HG03520 (cell line): Measurements from ENCODE around the gene KDM2B.

Experiments used
- ATAC-seq: cut with Tn5 transposase; IDR thresholded peaks from one replicate; pipeline ENCODE4 v1.9.1; 2021; ENCODE audit warnings: mild to moderate bottlenecking, moderate library complexity; ENCODE audit not compliant: unreplicated experiment

Gene KDM2B

GRCh38 chr12:121532503-121533393, 48.1 kb downstream of the KDM2B start:
- no peak for ATAC-seq

- ATAC-seq: no peak
Observed at GRCh38 chr12:121531356-121531750, 49.5 kb downstream of the KDM2B start.

GRCh38 chr12:121530600-121531355, 50.0 kb downstream of the KDM2B start:
- ATAC-seq: no peak

DNA sequence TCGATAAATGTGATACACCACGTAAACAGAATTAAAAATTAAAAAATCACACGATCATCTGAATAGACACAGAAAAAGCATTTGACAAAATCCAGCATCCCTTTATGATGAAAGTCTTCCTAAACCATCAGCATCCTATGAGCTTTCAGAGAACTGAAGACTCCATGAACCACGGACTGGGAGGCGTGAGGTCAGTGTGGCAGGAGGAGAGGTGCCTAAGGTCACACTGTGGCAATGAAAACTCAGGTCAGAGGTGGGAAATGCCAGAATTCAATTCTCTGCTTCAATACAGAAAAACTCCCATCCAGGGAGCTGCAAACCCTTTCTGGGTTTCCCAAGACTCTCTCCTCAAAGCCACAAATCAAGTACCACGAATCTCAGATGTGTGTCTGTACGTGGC, 51.6 kb downstream of the KDM2B start:
- ATAC-seq: no peak

GRCh38 chr12:121525411-121525810, 55.4 kb downstream of the KDM2B start:
- no peak for ATAC-seq

- ATAC-seq: no peak
Observed at GRCh38 chr12:121524196-121524916, 56.5 kb downstream of the KDM2B start.

DNA sequence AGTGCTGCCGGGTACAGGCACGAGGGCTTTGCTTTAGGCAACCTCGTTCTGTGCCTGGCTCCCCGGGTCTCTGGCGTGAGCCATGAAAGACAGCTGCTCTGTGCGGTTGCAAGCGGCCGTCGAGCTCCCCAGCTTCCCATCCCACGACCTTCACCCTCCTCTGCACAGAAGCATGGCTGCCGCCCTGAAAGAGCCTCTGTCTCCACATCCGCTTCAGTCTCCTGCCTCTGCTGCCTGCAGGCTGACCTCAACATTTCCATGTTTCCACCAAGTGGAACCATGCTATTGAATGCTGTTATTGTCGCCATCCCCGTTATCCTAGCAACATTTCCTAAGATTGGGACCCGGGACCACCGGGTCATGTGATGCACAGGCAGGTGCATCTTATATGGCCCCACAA, 57.1 kb downstream of the KDM2B start:
- ATAC-seq: no peak

DNA sequence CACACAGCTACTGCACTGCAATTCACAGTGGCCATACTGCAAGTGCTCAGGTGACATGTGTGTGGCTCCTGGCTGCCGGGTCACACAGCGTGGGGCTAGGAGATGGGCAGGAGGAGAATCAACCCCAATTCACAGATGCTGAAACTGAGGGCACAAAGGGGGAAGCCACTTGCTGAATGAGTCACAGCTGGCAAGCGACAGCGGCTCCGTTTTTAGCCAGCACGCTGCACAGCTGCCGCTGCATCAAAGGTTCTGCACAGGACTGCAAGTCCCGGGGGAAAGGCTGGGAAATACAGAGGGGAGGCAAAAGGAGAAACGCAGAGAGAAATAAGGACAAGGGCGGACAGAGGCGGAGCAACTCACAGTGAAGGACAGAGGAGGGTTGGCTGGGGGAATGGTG, 57.9 kb downstream of the KDM2B start:
- no peak for ATAC-seq

DNA sequence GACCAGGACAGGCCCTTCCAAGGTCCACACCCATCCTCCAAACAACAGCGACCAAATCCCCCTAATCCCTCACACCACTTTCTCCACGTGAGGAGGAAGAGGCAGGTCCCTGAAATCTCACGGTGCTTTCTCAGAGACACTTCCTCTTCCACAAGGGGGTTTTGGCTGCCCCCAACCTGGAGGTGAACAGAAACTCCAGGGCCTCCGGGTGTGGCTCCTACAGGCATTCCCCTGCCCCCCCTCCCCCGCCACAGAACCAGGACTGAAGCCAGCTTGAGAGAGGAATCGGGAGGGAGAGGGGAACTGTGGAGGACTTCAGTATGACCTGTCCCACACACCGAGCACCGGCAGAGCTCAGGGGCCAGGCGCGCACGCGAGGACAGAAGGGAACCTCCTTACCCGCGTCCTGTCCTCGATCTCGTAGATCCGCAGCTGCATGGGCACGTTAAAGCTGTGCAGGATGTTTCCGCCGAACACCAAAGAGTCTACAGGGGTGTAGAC, 60.2 kb downstream of the KDM2B start:
- ATAC-seq: no peak

- no peak for ATAC-seq
Observed at GRCh38 chr12:121520119-121520518, 60.7 kb downstream of the KDM2B start.

DNA sequence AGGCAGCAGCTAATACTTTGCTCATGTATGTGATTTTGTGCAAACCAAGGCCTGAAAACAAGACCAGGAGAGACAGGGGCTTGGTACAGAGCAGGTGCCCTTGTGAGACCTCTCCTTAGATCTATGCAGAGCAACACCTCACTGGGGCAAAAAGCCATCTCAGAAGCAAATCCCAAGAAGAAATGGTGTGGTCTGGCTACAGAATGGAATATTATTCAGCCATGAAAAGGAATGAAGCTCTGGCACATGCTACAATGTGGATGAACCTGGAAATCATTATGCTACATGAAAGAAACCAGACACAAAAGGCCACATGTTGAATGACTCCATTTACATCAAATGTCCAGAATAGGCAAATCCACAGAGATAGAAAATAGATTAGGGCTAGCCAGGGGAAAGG, 61.6 kb downstream of the KDM2B start:
- no peak for ATAC-seq

DNA sequence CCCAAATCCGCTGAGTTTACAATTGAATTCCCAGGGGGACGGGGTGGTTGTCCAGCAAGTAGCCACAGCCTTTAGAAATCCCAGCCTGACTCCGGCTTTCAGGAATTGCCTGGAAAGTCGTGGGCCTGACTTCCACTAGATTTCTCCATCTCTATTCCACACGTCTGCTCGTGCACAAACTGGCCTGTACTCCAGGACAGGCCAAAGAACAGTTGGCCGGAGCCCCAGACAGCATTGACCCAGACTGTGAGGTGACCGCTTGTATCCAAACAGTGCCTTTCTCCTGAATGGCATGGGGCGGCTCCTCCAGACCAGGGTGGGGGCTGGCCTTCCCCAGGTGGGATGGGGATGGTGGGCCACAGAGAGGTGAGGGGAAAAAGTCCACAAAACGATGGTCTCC, 62.2 kb downstream of the KDM2B start:
- ATAC-seq: no peak

- ATAC-seq: no peak
Observed at GRCh38 chr12:121516437-121517011, 64.3 kb downstream of the KDM2B start.

DNA sequence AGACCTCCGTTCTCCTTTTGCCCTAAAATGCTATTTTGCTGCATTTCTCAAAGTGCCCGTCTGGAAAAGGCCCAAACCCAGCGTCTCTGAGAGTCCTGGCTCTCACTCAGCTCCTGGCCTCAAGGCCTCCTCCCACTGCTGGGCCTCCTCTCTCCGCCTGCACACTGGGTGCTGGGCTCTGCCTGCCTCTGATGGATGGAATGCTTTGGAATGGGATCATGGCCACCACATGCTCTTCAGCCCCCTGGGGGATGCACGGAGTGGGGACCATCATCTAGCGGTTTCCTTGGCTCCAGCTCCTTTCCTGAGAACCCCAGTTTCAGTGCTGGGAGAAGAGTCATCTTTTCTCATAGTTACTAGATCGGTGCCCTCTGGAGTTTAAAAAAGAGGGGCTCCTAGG, 65.2 kb downstream of the KDM2B start:
- ATAC-seq: no peak

GRCh38 chr12:121514184-121514742, 66.6 kb downstream of the KDM2B start:
- ATAC-seq: no peak

GRCh38 chr12:121513464-121514183, 67.2 kb downstream of the KDM2B start:
- no peak for ATAC-seq

- ATAC-seq: no peak
Observed at GRCh38 chr12:121512561-121512960, 68.3 kb downstream of the KDM2B start.

GRCh38 chr12:121511916-121512315, 68.9 kb downstream of the KDM2B start:
- ATAC-seq: no peak

GRCh38 chr12:121509339-121509738, 71.5 kb downstream of the KDM2B start:
- ATAC-seq: no peak

DNA sequence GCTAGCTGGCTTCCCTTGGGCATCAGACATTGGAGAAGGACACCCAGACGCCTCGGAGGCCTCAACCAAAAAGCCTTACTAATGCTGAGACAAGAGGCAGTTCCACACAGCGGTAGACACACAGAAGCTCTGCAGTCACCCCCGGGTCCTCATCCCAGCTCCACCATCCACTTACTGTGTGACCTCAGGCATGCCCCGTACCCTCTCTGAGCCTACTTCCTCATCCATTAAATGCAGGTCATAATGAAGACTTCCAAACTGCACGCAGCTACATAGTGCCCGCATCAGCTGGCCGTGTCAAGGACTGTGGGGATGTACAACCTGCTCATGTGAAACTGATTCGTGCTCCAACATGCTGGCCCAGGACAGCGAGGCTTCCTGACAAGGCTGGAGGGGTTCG, 72.3 kb downstream of the KDM2B start:
- no peak for ATAC-seq
